ENCODE results near the gene NCOA3.
A peak's percentile ranks its signal among the peaks of the same experiment; 100 is the strongest.

The NCOA3 gene

GRCh38 chr20:47680804-47681529 lies 179.3 kb downstream of the NCOA3 start:
- H3K36me3 ChIP-seq (ENCODE audit: control insufficient read depth, insufficient read depth, low read length) = no peaks in the 10 kb centered on the region
- no peaks in the 10 kb centered on the region for H3K27me3 ChIP-seq (ENCODE audit: insufficient read depth, low read length, poor library complexity)
- no CpG with 5 or more reads among the region's 6 CpGs for WGBS (ENCODE audit: extremely low coverage, insufficient coverage, low lambda C conversion rate)

DNA sequence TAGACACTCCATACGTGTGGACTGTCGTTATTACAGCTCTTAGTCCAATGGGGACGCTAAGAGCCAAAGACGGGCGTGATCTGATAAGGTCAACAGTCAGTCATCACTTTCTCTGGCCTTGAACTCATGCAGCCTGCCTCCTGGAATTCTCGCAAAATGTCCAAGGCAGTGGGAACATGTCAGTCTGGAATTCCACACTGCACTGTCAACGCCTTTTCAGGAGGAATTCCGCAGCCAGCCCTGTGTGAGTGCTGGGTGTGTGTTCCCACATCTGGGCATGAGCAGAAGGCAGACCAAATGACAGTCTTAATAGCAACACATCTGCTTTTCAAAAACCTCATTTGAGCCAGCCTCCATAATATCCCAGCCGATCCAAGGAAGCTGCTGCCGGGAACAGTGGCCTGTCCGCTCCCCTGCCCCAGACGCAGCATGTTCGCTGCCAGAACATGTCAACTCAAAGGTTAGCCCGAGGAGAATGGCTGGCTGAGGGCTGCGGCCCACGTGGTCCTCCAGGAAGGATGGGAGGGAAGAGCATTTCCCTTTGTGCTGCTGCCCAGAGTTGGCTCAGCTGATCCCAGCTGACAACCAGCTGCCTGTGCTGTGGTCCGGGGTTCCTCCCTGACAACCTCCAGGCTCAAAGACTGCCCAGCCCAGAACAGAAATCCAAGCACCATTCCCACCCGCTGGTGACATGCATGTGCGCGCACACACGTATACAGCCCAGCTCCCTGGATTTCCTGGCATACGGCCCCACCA lies 180.5 kb downstream of the NCOA3 start:
- no peak overlapping the region for H2AK5ac ChIP-seq (ENCODE audit: low read length)
- no peak overlapping the region for H4K5ac ChIP-seq (ENCODE audit: low read length)
- no peak overlapping the region for H2BK5ac ChIP-seq (ENCODE audit: low read length)
- H3K4ac ChIP-seq (ENCODE audit: low read depth, low read length) = no peak overlapping the region
- no peak overlapping the region for H3K23ac ChIP-seq (ENCODE audit: low read length)
- no peaks in the 10 kb centered on the region for H3K36me3 ChIP-seq (ENCODE audit: control insufficient read depth, insufficient read depth, low read length)
- H3K4me1 ChIP-seq (ENCODE audit: control insufficient read depth, low read depth, low read length) = no peaks in the 10 kb centered on the region
- H3K27me3 ChIP-seq (ENCODE audit: insufficient read depth, low read length, poor library complexity) = no peaks in the 10 kb centered on the region
- H3K79me2 ChIP-seq (ENCODE audit: control insufficient read depth, insufficient read depth, low read length) = no peaks in the 10 kb centered on the region
- DNase-seq = no peak
- H3K4me3 ChIP-seq (ENCODE audit: low read length) = no peak overlapping the region
- no CpG with 5 or more reads among the region's 22 CpGs for whole genome bisulfite sequencing (ENCODE audit: extremely low coverage, insufficient coverage, low lambda C conversion rate)
- H4K8ac ChIP-seq (ENCODE audit: low read depth, low read length) = no peak overlapping the region
- no peak overlapping the region for H3K4me2 ChIP-seq (ENCODE audit: low read length)
- no peak overlapping the region for H3K27ac ChIP-seq (ENCODE audit: low read depth, low read length)
- no peak overlapping the region for H2BK15ac ChIP-seq (replicated peaks; ENCODE audit: low read depth)
- H2BK120ac ChIP-seq (ENCODE audit: low read depth, low read length) = no peak overlapping the region
- no peak overlapping the region for H3K9ac ChIP-seq (ENCODE audit: low read length)
- no peak overlapping the region for H3K18ac ChIP-seq (ENCODE audit: low read length)
- no peak overlapping the region for H3K56ac ChIP-seq (ENCODE audit: low read length)
- no peaks in the 10 kb centered on the region for H3K79me1 ChIP-seq (ENCODE audit: low read length)

More at GRCh38 chr20:47680804-47681529, 179.3 kb downstream of the NCOA3 start:
- Histone ChIP-seq H3K18ac (ENCODE audit: low read length) (no peak overlapping the region), H3K79me1 (ENCODE audit: low read length) (no peaks in the 10 kb centered on the region), H3K23ac (ENCODE audit: low read length) (no peak overlapping the region), H2AK5ac (ENCODE audit: low read length) (no peak overlapping the region), H3K4ac (ENCODE audit: low read depth, low read length) (no peak overlapping the region), H3K27ac (ENCODE audit: low read depth, low read length) (no peak overlapping the region), H3K9ac (ENCODE audit: low read length) (no peak overlapping the region), H3K4me2 (ENCODE audit: low read length) (no peak overlapping the region), H3K79me2 (ENCODE audit: control insufficient read depth, insufficient read depth, low read length) (no peaks in the 10 kb centered on the region), H4K8ac (ENCODE audit: low read depth, low read length) (no peak overlapping the region), H3K4me1 (ENCODE audit: control insufficient read depth, low read depth, low read length) (no peaks in the 10 kb centered on the region), H4K5ac (ENCODE audit: low read length) (no peak overlapping the region), H3K56ac (ENCODE audit: low read length) (no peak overlapping the region), H3K4me3 (ENCODE audit: low read length) (no peak overlapping the region), H2BK5ac (ENCODE audit: low read length) (no peak overlapping the region), H2BK120ac (ENCODE audit: low read depth, low read length) (no peak overlapping the region), H2BK15ac (replicated peaks; ENCODE audit: low read depth) (no peak overlapping the region)
- no peak for DNase-seq

DNA sequence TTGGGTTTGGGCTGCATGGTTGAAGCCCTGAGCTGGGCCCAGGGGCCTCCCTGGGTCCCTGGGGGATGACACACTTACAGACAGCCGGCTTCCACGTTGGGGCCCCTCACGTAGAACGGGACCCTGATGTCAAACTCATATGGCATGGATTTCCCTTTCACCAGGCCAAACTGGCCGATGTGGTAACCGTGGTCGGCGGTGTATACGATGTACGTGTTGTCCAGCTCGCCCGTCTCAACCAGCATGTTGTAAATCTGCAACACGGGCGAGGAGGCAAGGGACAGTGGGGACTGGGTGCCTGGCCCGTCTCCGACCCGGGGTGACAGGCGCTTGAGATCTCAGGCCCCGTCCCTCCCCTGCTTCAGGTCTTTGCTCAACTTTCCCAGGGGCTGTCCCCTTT lies 181.2 kb downstream of the NCOA3 start:
- H3K36me3 ChIP-seq (ENCODE audit: control insufficient read depth, insufficient read depth, low read length) = no peaks in the 10 kb centered on the region
- no peak overlapping the region for H3K18ac ChIP-seq (ENCODE audit: low read length)
- no peak overlapping the region for H3K56ac ChIP-seq (ENCODE audit: low read length)
- no peak overlapping the region for H2BK120ac ChIP-seq (ENCODE audit: low read depth, low read length)
- no peak overlapping the region for H4K8ac ChIP-seq (ENCODE audit: low read depth, low read length)
- no peak for DNase-seq
- H3K27ac ChIP-seq (ENCODE audit: low read depth, low read length) = no peak overlapping the region
- H2BK5ac ChIP-seq (ENCODE audit: low read length) = no peak overlapping the region
- H3K23ac ChIP-seq (ENCODE audit: low read length) = no peak overlapping the region
- H3K4me1 ChIP-seq (ENCODE audit: control insufficient read depth, low read depth, low read length) = no peaks in the 10 kb centered on the region
- no peak overlapping the region for H2AK5ac ChIP-seq (ENCODE audit: low read length)
- H3K4me3 ChIP-seq (ENCODE audit: low read length) = no peak overlapping the region
- WGBS (ENCODE audit: extremely low coverage, insufficient coverage, low lambda C conversion rate) = no CpG with 5 or more reads among the region's 19 CpGs
- H2BK15ac ChIP-seq (replicated peaks; ENCODE audit: low read depth) = no peak overlapping the region
- H3K4ac ChIP-seq (ENCODE audit: low read depth, low read length) = no peak overlapping the region
- no peaks in the 10 kb centered on the region for H3K27me3 ChIP-seq (ENCODE audit: insufficient read depth, low read length, poor library complexity)
- no peak overlapping the region for H3K4me2 ChIP-seq (ENCODE audit: low read length)
- no peak overlapping the region for H3K9ac ChIP-seq (ENCODE audit: low read length)
- no peaks in the 10 kb centered on the region for H3K79me2 ChIP-seq (ENCODE audit: control insufficient read depth, insufficient read depth, low read length)
- no peaks in the 10 kb centered on the region for H3K79me1 ChIP-seq (ENCODE audit: low read length)
- no peak overlapping the region for H4K5ac ChIP-seq (ENCODE audit: low read length)

DNA sequence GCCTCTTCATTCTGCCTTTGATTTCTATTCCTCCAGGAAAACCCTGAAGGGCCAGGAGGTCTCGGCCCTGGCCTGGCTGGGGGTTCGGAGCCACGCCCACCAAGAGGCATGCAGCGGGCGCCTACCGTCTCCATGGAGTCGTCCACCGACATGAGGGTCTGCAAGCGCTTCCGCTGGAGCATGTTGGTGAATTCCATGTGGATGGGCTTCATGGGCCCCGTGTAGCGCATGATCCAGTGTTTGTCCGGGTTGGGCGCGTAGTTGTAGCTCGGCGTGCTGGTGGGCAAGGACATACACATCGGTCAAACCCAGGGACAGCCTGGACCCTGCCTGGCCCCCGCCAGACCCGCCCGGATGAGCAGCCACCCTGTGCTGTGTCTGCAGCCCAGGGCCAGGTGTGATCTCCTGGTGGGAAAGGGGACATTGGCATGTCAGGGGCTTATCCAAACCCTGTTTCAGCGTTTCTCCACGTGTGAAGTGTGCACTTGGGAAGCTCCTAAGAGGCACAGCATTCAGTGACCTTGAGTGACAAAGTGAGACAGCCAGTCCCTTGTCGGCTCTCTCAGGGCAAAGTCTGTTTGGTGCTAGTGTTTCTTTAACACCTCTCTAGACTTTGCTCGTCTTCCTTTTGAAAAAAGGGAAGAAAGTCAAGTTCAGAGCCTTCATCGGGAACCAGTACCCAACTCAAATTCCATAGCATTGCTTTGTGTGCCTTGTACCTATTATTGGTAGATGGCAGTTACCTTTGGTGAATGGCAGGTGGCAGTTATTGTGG lies 182.8 kb downstream of the NCOA3 start:
- DNase-seq = no peak
- no CpG with 5 or more reads among the region's 26 CpGs for WGBS (ENCODE audit: extremely low coverage, insufficient coverage, low lambda C conversion rate)
- no peaks in the 10 kb centered on the region for H3K36me3 ChIP-seq (ENCODE audit: control insufficient read depth, insufficient read depth, low read length)

GRCh38 chr20:47686545-47686944 lies 184.9 kb downstream of the NCOA3 start:
- H3K79me2 ChIP-seq (ENCODE audit: control insufficient read depth, insufficient read depth, low read length) = no peaks in the 10 kb centered on the region
- H2AK5ac ChIP-seq (ENCODE audit: low read length) = no peak overlapping the region
- H3K23ac ChIP-seq (ENCODE audit: low read length) = no peak overlapping the region
- H3K4ac ChIP-seq (ENCODE audit: low read depth, low read length) = no peak overlapping the region
- no peak overlapping the region for H3K18ac ChIP-seq (ENCODE audit: low read length)
- no peak overlapping the region for H3K27ac ChIP-seq (ENCODE audit: low read depth, low read length)
- peak; percentile 53 for DNase-seq
- no peak overlapping the region for H4K8ac ChIP-seq (ENCODE audit: low read depth, low read length)
- no peaks in the 10 kb centered on the region for H3K79me1 ChIP-seq (ENCODE audit: low read length)
- no peak overlapping the region for H3K4me2 ChIP-seq (ENCODE audit: low read length)
- H3K27me3 ChIP-seq (ENCODE audit: insufficient read depth, low read length, poor library complexity) = no peaks in the 10 kb centered on the region
- no peak overlapping the region for H3K56ac ChIP-seq (ENCODE audit: low read length)
- no peak overlapping the region for H2BK120ac ChIP-seq (ENCODE audit: low read depth, low read length)
- H4K5ac ChIP-seq (ENCODE audit: low read length) = no peak overlapping the region
- no CpG with 5 or more reads among the region's 14 CpGs for WGBS (ENCODE audit: extremely low coverage, insufficient coverage, low lambda C conversion rate)
- no peak overlapping the region for H2BK15ac ChIP-seq (replicated peaks; ENCODE audit: low read depth)
- H3K9ac ChIP-seq (ENCODE audit: low read length) = no peak overlapping the region
- H3K4me3 ChIP-seq (ENCODE audit: low read length) = no peak overlapping the region
- H3K36me3 ChIP-seq (ENCODE audit: control insufficient read depth, insufficient read depth, low read length) = no peaks in the 10 kb centered on the region
- H2BK5ac ChIP-seq (ENCODE audit: low read length) = no peak overlapping the region
- no peaks in the 10 kb centered on the region for H3K4me1 ChIP-seq (ENCODE audit: control insufficient read depth, low read depth, low read length)

More for the DNA sequence above, 182.8 kb downstream of the NCOA3 start:
- Histone ChIP-seq H4K8ac (ENCODE audit: low read depth, low read length) (no peak overlapping the region), H3K56ac (ENCODE audit: low read length) (no peak overlapping the region), H3K4me1 (ENCODE audit: control insufficient read depth, low read depth, low read length) (no peaks in the 10 kb centered on the region), H4K5ac (ENCODE audit: low read length) (no peak overlapping the region), H2AK5ac (ENCODE audit: low read length) (no peak overlapping the region), H3K27me3 (ENCODE audit: insufficient read depth, low read length, poor library complexity) (no peaks in the 10 kb centered on the region), H3K4ac (ENCODE audit: low read depth, low read length) (no peak overlapping the region), H3K18ac (ENCODE audit: low read length) (no peak overlapping the region), H2BK5ac (ENCODE audit: low read length) (no peak overlapping the region), H3K79me2 (ENCODE audit: control insufficient read depth, insufficient read depth, low read length) (no peaks in the 10 kb centered on the region), H2BK15ac (replicated peaks; ENCODE audit: low read depth) (no peak overlapping the region), H3K79me1 (ENCODE audit: low read length) (no peaks in the 10 kb centered on the region), H3K27ac (ENCODE audit: low read depth, low read length) (no peak overlapping the region), H3K4me2 (ENCODE audit: low read length) (no peak overlapping the region), H3K4me3 (ENCODE audit: low read length) (no peak overlapping the region), H3K23ac (ENCODE audit: low read length) (no peak overlapping the region), H3K9ac (ENCODE audit: low read length) (no peak overlapping the region), H2BK120ac (ENCODE audit: low read depth, low read length) (no peak overlapping the region)

All from mesendoderm (in vitro differentiated cells).